HG03175 (cell line): Measurements from ENCODE around the gene ELL.
A peak's percentile ranks its signal among the peaks of the same experiment; 100 is the strongest.
"Not testable (repeated sequence)": the region's sequence is repeated elsewhere in the genome, so short reads cannot be mapped to it uniquely, and the experiment has no call there.

Experiments
- ATAC-seq: cut with Tn5 transposase; IDR thresholded peaks from one replicate; pipeline ENCODE4 v1.9.1; 2021; ENCODE audit warnings: mild to moderate bottlenecking, moderate library complexity; ENCODE audit not compliant: unreplicated experiment

ELL gene

DNA sequence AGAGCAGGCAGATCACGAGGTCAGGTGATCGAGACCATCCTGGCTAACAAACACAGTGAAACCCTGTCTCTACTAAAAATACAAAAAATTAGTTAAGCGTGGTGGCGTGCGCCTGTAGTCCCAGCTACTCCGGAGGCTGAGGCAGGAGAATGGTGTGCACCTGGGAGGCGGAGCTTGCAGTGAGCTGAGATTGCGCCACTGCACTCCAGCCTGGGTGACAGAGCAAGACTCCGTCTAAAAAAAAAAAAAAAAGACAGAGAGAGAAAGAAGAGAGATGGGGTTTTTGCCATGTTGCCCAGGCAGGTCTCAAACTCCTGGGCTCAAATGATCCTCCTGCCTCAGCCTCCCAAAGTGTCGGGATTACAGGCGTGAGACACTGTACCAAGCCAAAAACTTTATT lies 116.1 kb downstream of the ELL start:
- not testable (repeated sequence) for ATAC-seq

DNA sequence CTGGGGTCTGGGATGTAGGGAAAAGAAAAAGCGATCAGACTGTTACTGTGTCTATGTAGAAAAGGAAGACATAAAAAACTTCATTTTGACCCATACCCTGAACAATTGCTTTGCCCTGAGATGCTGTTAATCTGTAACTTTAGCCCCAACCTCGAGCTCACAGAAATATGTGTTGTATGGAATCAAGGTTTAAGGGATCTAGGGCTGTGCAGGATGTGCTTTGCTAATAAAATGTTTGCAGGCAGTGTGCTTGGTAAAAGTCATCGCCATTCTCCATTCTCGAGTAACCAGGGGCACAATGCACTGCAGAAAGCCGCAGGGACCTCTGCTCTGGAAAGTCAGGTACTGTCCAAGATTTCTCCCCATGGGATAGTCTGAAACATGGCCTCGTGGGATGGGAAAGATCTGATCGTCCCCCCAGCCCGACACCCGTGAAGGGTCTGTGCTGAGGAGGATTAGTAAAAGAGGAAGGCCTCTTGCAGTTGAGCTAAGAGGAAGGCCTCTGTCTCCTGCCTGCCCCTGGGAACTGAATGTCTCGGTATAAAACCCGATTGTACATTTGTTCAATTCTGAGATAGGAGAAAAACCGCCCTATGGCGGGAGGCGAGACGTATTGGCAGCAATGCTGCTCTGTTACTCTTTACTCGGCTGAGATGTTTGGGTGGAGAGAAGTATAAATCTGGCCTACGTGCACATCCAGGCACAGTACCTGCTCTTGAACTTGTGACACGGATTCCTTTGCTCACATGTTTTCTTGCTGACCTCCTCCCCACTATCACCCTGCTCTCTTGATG lies 119.2 kb downstream of the ELL start:
- not testable (repeated sequence) for ATAC-seq

DNA sequence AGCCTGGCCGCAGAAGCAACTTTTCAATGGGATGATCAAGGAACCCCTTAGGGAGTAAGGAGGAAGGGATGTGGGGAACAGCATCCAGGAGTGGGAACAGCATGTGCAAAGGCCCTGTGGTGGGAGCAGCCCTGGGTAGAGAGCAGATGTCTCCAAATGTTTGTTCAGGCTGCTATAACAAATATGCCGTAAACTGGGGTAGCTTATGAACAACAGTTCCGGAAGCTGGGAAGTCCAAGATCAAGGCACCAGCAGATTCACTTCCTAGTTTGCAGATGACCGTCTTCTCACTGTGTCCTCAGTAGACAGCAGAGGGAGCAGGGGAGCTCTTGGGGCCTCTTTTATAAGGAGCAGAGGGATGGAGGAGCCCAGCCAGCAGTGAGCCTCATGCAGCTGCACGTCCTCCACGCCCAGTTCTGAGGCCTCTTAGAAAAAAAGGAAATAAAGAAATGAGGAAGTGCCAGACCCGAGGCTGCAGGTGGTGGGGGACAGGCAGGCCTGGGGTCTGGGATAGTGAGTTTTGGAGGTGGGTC lies 120.2 kb downstream of the ELL start:
- no peak for ATAC-seq

DNA sequence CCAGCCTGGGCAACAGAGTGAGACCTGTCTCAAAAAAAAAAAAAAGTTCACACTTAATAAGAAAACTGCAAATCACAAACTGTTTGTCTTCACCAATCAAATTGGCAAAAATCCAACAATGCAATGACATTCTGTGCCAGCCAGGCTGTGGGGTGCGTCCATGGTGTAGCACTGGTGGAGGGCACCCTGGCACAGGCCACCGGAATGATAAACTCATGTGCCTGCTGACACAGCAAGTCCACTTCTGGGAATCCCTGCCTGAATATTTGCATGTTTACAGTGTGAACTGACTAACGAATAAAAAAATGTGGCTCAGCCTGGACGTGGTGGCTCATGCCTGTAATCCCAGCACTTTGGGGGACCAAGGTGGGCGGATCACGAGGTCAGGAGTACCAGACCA lies 122.9 kb downstream of the ELL start:
- no peak for ATAC-seq

DNA sequence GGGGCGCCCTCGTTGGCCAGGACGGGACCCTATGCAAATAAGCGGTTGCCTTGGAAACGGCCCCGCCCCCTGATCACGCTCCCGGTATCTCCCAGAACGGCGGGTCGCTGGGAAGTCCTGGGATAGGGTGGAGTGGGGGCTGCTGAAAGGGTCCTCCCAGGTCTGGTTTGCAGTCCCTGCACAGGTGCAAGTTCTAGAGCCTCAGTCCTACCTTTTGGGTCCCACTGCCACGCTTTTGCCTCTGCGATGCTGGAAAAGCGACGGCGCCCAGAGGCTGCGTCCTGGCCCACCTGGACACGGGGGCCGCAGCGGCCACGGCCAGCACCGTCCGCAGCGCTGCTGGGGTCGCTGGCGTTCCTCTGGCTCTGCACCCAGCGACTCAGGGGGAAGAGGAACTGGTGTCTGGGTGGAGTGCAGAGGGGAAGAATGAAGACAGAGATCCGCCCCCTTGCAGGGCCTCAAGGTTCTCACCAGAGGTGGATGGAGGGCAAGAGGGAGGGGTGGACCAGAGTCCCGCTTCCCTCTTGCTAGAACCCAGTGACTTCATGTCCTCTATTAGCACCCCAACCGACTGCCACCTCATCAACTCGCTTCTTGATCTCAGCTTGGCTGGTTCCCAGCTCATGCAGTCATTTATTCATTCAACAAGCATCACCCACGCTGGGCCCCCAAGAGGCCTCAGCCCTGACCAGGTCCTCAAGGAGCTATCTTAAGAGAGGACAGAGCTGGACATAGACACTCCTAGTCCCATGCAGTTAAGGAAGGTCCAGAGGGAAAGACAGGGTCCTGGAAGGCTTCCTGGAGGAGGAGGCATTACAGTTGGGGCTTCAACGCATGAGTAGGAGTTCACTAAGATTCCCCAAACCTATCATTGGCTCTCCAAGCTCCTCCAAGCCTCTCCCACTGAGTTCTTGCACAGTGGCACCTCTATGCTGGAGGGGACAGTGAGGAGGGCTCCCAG lies 124.3 kb downstream of the ELL start, which contains the start of gene LRRC25:
LRRC25 (minus strand) TSS at position 381 of the 961 bp plus-strand sequence. CDS start 659 bp downstream, outside the sequence.
- peak; percentile 60 for ATAC-seq

DNA sequence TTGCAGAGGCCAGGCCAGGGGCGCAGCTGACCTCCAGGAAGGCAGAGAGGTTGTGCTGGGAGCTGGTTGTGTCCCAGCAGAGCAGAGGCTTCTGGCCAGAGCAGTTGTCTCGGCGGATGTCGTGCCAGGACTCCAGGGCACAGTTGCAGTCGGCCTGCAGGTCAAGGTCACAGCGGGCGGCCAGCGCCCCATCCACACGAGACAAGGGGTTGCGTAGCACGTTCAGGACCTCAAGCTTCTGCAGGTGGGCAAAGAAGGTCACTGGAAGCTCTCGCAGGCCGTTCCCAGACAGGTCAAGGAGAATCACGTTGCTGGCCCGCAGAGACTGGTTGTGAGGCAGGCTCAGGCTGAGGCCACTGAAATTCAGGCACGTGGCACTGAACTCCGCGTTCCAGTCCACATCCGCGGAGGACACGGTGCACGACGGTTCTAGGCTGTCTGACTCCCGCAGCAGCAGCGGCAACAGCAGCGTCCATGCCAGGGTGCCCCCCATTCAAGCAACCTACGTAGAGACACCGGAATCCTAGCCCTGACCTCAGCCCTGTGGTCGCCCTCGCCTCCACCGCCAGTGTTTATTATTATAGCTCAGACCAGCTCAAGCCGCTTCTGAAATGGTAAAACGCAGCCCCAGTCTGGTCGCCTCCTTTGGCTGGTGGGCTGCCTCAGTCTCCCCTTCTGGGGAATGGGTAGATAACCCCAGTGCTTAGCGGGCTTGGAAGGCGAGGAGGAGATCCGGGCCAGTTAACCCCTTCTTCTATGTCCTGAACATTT lies 125.2 kb downstream of the ELL start:
- ATAC-seq: peak; percentile 28

DNA sequence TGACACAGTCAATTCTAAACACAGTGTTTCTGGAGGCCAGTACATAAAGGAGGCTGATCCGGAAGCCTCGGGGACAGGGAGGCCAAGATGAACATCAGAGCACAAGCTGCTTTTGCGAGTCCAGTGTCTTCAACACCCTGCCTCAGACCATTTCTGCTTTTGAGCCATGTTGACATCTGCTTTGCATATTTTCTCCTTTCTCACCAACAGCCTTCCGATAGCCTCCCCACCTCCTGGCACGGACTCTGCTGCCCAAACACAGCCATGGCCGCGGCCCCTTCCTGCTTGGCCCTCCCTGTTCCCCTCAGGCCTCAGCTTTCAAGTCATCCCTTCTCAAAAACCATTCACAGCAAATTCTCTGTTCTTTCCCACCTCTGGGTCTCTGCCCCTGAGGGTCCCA lies 128.0 kb downstream of the ELL start:
- ATAC-seq: no peak

DNA sequence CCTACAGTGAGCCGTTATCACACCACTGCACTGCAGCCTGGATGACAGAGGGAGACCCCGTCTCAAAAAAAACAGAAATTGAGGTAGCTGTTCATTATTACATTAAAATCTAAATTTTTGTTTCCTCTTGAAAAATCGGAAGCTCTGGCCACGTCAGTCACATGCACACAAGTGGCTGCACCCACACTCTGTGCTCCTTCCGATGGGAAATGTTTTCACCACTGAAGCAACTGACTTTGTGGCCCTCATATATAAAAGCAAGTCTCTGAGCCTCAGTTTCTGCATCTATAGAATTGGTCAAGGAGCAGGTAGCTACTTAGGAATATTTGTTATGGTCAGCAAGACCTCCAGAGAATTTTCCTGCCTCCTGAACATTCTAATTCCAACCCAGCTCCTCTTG lies 128.9 kb downstream of the ELL start:
- no peak for ATAC-seq
